Stomach (tissue), 9 donors: ENCODE data around the gene VPS13D. TPM values are rescaled to one million over a fixed set of nuclear protein-coding genes. Genes with fewer than 3 reads are reported as not detected.
A peak's percentile ranks its signal among the peaks of the same experiment; 100 is the strongest.

Experiments
- DNase-seq, 2 donors: peaks; one replicate each; pipeline versions ENCODE4 v3.0.0 to v3.0.0-alpha.2; 2013 to 2019
- H3K27ac ChIP-seq, 5 donors: fragments of 200-600 bp in 4 of 5; sonication (generic) in 4 of 5; one replicate each; pipeline ENCODE4 v1.5.1; 2013 to 2019; ENCODE audit warnings: mild to moderate bottlenecking in 1 of 5, moderate library complexity in 1 of 5
- H3K27me3 ChIP-seq, 3 donors: fragments of 200-600 bp; sonication (generic); one replicate each; pipeline ENCODE4 v1.5.1; 2017 to 2019; ENCODE audit warnings: mixed run types in 1 of 3
- H3K36me3 ChIP-seq, 4 donors: fragments of 200-600 bp; sonication (generic); 1 replicate in 3 of 4; 2 replicates in 1 of 4; pipeline ENCODE4 v1.5.1; 2016 to 2019
- H3K4me1 ChIP-seq, 4 donors: fragments of 200-600 bp; sonication (generic); one replicate each; pipeline ENCODE4 v1.5.1; 2016 to 2019
- H3K4me3 ChIP-seq, 4 donors: fragments of 200-600 bp; sonication (generic) in 3 of 4; one replicate each; pipeline ENCODE4 v1.5.1; 2016 to 2019; ENCODE audit warnings: mild to moderate bottlenecking in 1 of 4
- H3K9me3 ChIP-seq, 4 donors: fragments of 200-600 bp; sonication (generic); one replicate each; pipeline ENCODE4 v1.5.1; 2016 to 2019
- CTCF ChIP-seq, 7 experiments: fragments of 450-650 bp in 4 of 7; fragments of 200-600 bp in 3 of 7; sonication (generic) in 3 of 7; IDR thresholded peaks; one replicate each; pipeline ENCODE4 v1.5.1; 2016 to 2019; ENCODE audit warnings: antibody characterized with exemption in 7 of 7, control low read depth in 2 of 7, mild to moderate bottlenecking in 1 of 7
- EP300 ChIP-seq: sonication (generic); formaldehyde crosslinking; IDR thresholded peaks from one replicate; pipeline ENCODE4 v1.6.1; 2017; ENCODE audit warnings: antibody characterized with exemption
- POLR2A ChIP-seq, 4 donors: fragments of 450-650 bp; IDR thresholded peaks; one replicate each; pipeline ENCODE4 v1.6.1; 2016; ENCODE audit warnings: antibody characterized with exemption in 4 of 4, control low read depth in 2 of 4, mild to moderate bottlenecking in 1 of 4, moderate library complexity in 1 of 4
- POLR2AphosphoS5 ChIP-seq, 3 donors: sonication (generic); formaldehyde crosslinking; IDR thresholded peaks; one replicate each; pipeline ENCODE4 v1.6.1; 2016; ENCODE audit warnings: antibody characterized with exemption in 3 of 3
- WGBS, 5 donors: extraction: QIAGEN DNeasy Blood & Tissue Kit in 3 of 5; methylation state at CpG; one replicate each; pipeline versions ENCODE4 v1.1.5 to v1.1.7; 2013 to 2018; 5-methylcytosine and 5-hydroxymethylcytosine counted together
- intact Hi-C: fragments of 100-400 bp; cut with DNase I; formaldehyde crosslinking; loops from one replicate; pipeline ENCODE4 v1.15.1; 2023; ENCODE audit warnings: low total_unique reads
- polyA plus RNA-seq, 3 donors: library from polyadenylated mRNA; stranded (reverse); fragments of 200-250 nt; gene quantifications; one replicate each; pipeline ENCODE4 v1.2.3, GENCODE V29; 2013
- total RNA-seq, 5 donors: library from RNA; depleted of rRNA; stranded (reverse); fragments of >200 nt; gene quantifications; one replicate each; pipeline versions ENCODE4 v1.1.0 to v1.2.3, GENCODE V29; 2014 to 2016
- donor health status: healthy with polysubstance abuse.
- donor health status: Bipolar disorder and iron deficiency.
- donor health status: healthy.

VPS13D gene
- total and polyA plus RNA-seq, 8 donors: 6.7 to 106 (median 66.5) TPM

- Histone ChIP-seq H3K9me3 (no peaks in the 10 kb centered on the region), H3K36me3 (peaks cover 0 to 4% (median 0%) of the 10 kb centered on the region in 4 donors), H3K27ac (peak overlapping the region in 4 of 5 donors; percentile 80 to 85 (median 82)), H3K4me1 (peaks cover 25 to 69% (median 53%) of the 10 kb centered on the region in 4 donors), H3K4me3 (no peak overlapping the region), H3K27me3 (no peaks in the 10 kb centered on the region)
- WGBS, 5 donors: 90 to 98% (median 93%) methylated on average over 2 of the region's 2 CpGs
- TF ChIP-seq POLR2AphosphoS5 (IDR thresholded peaks at IDR 0.05) (no peak), POLR2A (IDR thresholded peaks at IDR 0.05) (no peak), EP300 (no peak), CTCF (IDR thresholded peaks at IDR 0.05) (no peak)
- intact Hi-C loops: no loop called here
- DNase-seq: no peak
These were observed 242.4 kb downstream of the VPS13D start for GRCh38 chr1:12472156-12472797.

- no peak overlapping the region for H3K4me3 ChIP-seq
These were observed 243.1 kb downstream of the VPS13D start for GRCh38 chr1:12472798-12473551.

GRCh38 chr1:12473596-12474362 lies 243.9 kb downstream of the VPS13D start:
- WGBS, 5 donors: 69 to 82% (median 75%) methylated on average over 11 of the region's 11 CpGs
- intact Hi-C loops: no loop called here
- Histone ChIP-seq H3K36me3 (no peaks in the 10 kb centered on the region), H3K4me1 (peaks cover 40 to 82% (median 67%) of the 10 kb centered on the region in 4 donors), H3K27ac (peak overlapping the region in 4 of 5 donors; percentile 80 to 85 (median 82)), H3K27me3 (no peaks in the 10 kb centered on the region), H3K9me3 (no peaks in the 10 kb centered on the region), H3K4me3 (no peak overlapping the region)
- DNase-seq: peak in 1 of 2 donors; percentile 69
- TF ChIP-seq POLR2AphosphoS5 (IDR thresholded peaks at IDR 0.05) (no peak), CTCF (IDR thresholded peaks at IDR 0.05) (no peak), POLR2A (IDR thresholded peaks at IDR 0.05) (no peak), EP300 (no peak)

More at GRCh38 chr1:12472798-12473551, 243.1 kb downstream of the VPS13D start:
- TF ChIP-seq POLR2A (IDR thresholded peaks at IDR 0.05) (no peak), EP300 (no peak), CTCF (IDR thresholded peaks at IDR 0.05) (no peak), POLR2AphosphoS5 (IDR thresholded peaks at IDR 0.05) (no peak)
- peak overlapping the region in 4 of 5 donors; percentile 80 to 85 (median 82) for H3K27ac ChIP-seq
- peak in 1 of 2 donors; percentile 64 for DNase-seq
- peaks cover 32 to 76% (median 60%) of the 10 kb centered on the region in 4 donors for H3K4me1 ChIP-seq
- peaks cover 0 to 4% (median 0%) of the 10 kb centered on the region in 4 donors for H3K36me3 ChIP-seq
- H3K27me3 ChIP-seq: no peaks in the 10 kb centered on the region
- intact Hi-C loops: no loop called here
- WGBS, 5 donors: 57 to 84% (median 83%) methylated on average over 12 of the region's 12 CpGs
- no peaks in the 10 kb centered on the region for H3K9me3 ChIP-seq

- Histone ChIP-seq H3K9me3 (no peaks in the 10 kb centered on the region), H3K27ac (peak overlapping the region; percentile 78 to 85 (median 80)), H3K27me3 (no peaks in the 10 kb centered on the region), H3K4me3 (no peak overlapping the region), H3K36me3 (no peaks in the 10 kb centered on the region), H3K4me1 (peaks cover 48 to 83% (median 73%) of the 10 kb centered on the region in 4 donors)
- intact Hi-C loops: no loop called here
- 62 to 79% (median 78%) methylated on average over 1 of the region's 1 CpG for whole genome bisulfite sequencing, 5 donors
- TF ChIP-seq POLR2AphosphoS5 (IDR thresholded peaks at IDR 0.05): no peak
- TF ChIP-seq POLR2A (IDR thresholded peaks at IDR 0.05): no peak
- no peak for TF ChIP-seq CTCF (IDR thresholded peaks at IDR 0.05)
- no peak for TF ChIP-seq EP300
- DNase-seq: no peak
These were observed 245.3 kb downstream of the VPS13D start for GRCh38 chr1:12475101-12475500.
